GM19397 (cell line): ENCODE data around the gene PLXNA4.

Experiments
- ATAC-seq: cut with Tn5 transposase; IDR thresholded peaks from one replicate; pipeline ENCODE4 v1.9.1; 2021; ENCODE audit warnings: mild to moderate bottlenecking, moderate library complexity; ENCODE audit not compliant: unreplicated experiment

PLXNA4 gene

GRCh38 chr7:132508724-132509353 lies 67.4 kb downstream of the PLXNA4 start:
- ATAC-seq, result no peak

GRCh38 chr7:132504852-132505251 lies 71.4 kb downstream of the PLXNA4 start:
- ATAC-seq, result no peak

GRCh38 chr7:132504071-132504470 lies 72.2 kb downstream of the PLXNA4 start:
- ATAC-seq, result no peak

GRCh38 chr7:132503415-132503814 lies 72.9 kb downstream of the PLXNA4 start:
- no peak for ATAC-seq

- ATAC-seq, result no peak
These were observed 74.3 kb downstream of the PLXNA4 start for GRCh38 chr7:132501956-132502355.

- ATAC-seq, result no peak
These were observed 75.4 kb downstream of the PLXNA4 start for GRCh38 chr7:132500727-132501440.

GRCh38 chr7:132499487-132499886 lies 76.8 kb downstream of the PLXNA4 start:
- ATAC-seq, result no peak

- ATAC-seq, result no peak
These were observed 77.2 kb downstream of the PLXNA4 start for GRCh38 chr7:132499065-132499464.

- ATAC-seq, result no peak
These were observed 78.0 kb downstream of the PLXNA4 start for GRCh38 chr7:132498319-132498718.

GRCh38 chr7:132497098-132497497 lies 79.2 kb downstream of the PLXNA4 start:
- ATAC-seq, result no peak

- no peak for ATAC-seq
These were observed 80.3 kb downstream of the PLXNA4 start for GRCh38 chr7:132495936-132496335.

GRCh38 chr7:132494474-132494873 lies 81.8 kb downstream of the PLXNA4 start:
- ATAC-seq, result no peak

GRCh38 chr7:132492823-132493445 lies 83.3 kb downstream of the PLXNA4 start:
- no peak for ATAC-seq

- ATAC-seq, result no peak
These were observed 84.8 kb downstream of the PLXNA4 start for GRCh38 chr7:132491391-132491945.

GRCh38 chr7:132490474-132490873 lies 85.8 kb downstream of the PLXNA4 start:
- no peak for ATAC-seq

- ATAC-seq, result no peak
These were observed 86.5 kb downstream of the PLXNA4 start for GRCh38 chr7:132489776-132490237.

- no peak for ATAC-seq
These were observed 87.5 kb downstream of the PLXNA4 start for GRCh38 chr7:132488634-132489302.

GRCh38 chr7:132486274-132486610 lies 90.0 kb downstream of the PLXNA4 start:
- ATAC-seq, result no peak

- no peak for ATAC-seq
These were observed 90.5 kb downstream of the PLXNA4 start for GRCh38 chr7:132485600-132486273.

- ATAC-seq, result no peak
These were observed 91.1 kb downstream of the PLXNA4 start for GRCh38 chr7:132485136-132485535.

- ATAC-seq, result no peak
These were observed 93.4 kb downstream of the PLXNA4 start for GRCh38 chr7:132482866-132483265.
